Keratinocyte (primary cell): ENCODE results near the gene DBR1. TPM values are rescaled to one million over a fixed set of nuclear protein-coding genes. Genes with fewer than 3 reads are reported as not detected.

ENCODE experiments used
- DNase-seq: peaks from one replicate; pipeline ENCODE4 v3.0.0-alpha.2; 2011; ENCODE audit warnings: low read depth, missing footprints, low spot score
- FAIRE-seq: peaks from 2 replicates; lab custom pipeline; 2011; peaks lifted over from hg19 to GRCh38; lab: Jason Lieb, UNC
- H2AFZ ChIP-seq: 2 replicates; pipeline ENCODE4 v1.6.0; 2012; ENCODE audit warnings: low read length, control low read depth, inconsistent platforms; ENCODE audit not compliant: control insufficient read depth
- H3K27ac ChIP-seq: 2 replicates; pipeline ENCODE4 v1.5.1; 2011; ENCODE audit warnings: low read length; ENCODE audit not compliant: control insufficient read depth, insufficient read depth
- H3K27me3 ChIP-seq: 3 replicates; pipeline ENCODE4 v1.6.0; 2011; ENCODE audit warnings: low read length; ENCODE audit not compliant: control insufficient read depth, insufficient read depth; ENCODE audit errors: extremely low read depth
- H3K36me3 ChIP-seq, 2 experiments: 2 replicates in 1 of 2; 3 replicates in 1 of 2; pipeline ENCODE4 v1.5.1; 2011; ENCODE audit warnings: low read length in 2 of 2, mild to moderate bottlenecking in 1 of 2; ENCODE audit not compliant: control insufficient read depth in 2 of 2, insufficient read depth in 2 of 2; ENCODE audit errors: extremely low read depth in 1 of 2
- H3K4me1 ChIP-seq: 3 replicates; pipeline ENCODE4 v1.5.1; 2011; ENCODE audit warnings: low read length; ENCODE audit not compliant: control insufficient read depth, insufficient read depth; ENCODE audit errors: extremely low read depth
- H3K4me2 ChIP-seq: 3 replicates; pipeline ENCODE4 v1.6.0; 2011; ENCODE audit warnings: low read depth, low read length; ENCODE audit not compliant: control insufficient read depth, insufficient read depth; ENCODE audit errors: extremely low read depth
- H3K4me3 ChIP-seq, 3 experiments: fragments of 200-600 bp in 1 of 3; sonication (generic) in 1 of 3; 2 replicates in 2 of 3; 3 replicates in 1 of 3; pipeline ENCODE4 v1.5.1; 2011 to 2016; ENCODE audit warnings: low read length in 3 of 3, mild to moderate bottlenecking in 3 of 3, control low read depth in 2 of 3, inconsistent platforms in 1 of 3, low read depth in 1 of 3, mixed read lengths in 1 of 3, mixed run types in 1 of 3, moderate library complexity in 1 of 3; ENCODE audit not compliant: control insufficient read depth in 2 of 3, insufficient read depth in 2 of 3; ENCODE audit errors: extremely low read depth in 1 of 3
- H3K79me2 ChIP-seq: 2 replicates; pipeline ENCODE4 v1.6.0; 2012; ENCODE audit warnings: low read length; ENCODE audit not compliant: control insufficient read depth, insufficient read depth
- H3K9ac ChIP-seq: 3 replicates; pipeline ENCODE4 v1.6.0; 2011; ENCODE audit warnings: low read length; ENCODE audit not compliant: control insufficient read depth, insufficient read depth; ENCODE audit errors: extremely low read depth
- H3K9me1 ChIP-seq: 3 replicates; pipeline ENCODE4 v1.6.0; 2011; ENCODE audit warnings: low read length; ENCODE audit not compliant: control insufficient read depth, insufficient read depth; ENCODE audit errors: extremely low read depth
- H3K9me3 ChIP-seq: 2 replicates; pipeline ENCODE4 v1.5.1; 2012; ENCODE audit warnings: low read depth, low read length; ENCODE audit not compliant: control insufficient read depth
- H4K20me1 ChIP-seq: 3 replicates; pipeline ENCODE4 v1.6.0; 2011; ENCODE audit warnings: low read length; ENCODE audit not compliant: control insufficient read depth, insufficient read depth; ENCODE audit errors: extremely low read depth
- EZH2 ChIP-seq: IDR thresholded peaks from one replicate; pipeline ENCODE4 v1.6.1; 2012; ENCODE audit warnings: inconsistent platforms, mild to moderate bottlenecking, low read length, moderate library complexity
- dilution Hi-C: fragments of 300-500 bp; cut with MboI; formaldehyde crosslinking; loops from one replicate; pipeline ENCODE4 v1.7.0; 2020; ENCODE audit warnings: low sequenced_read_pairs; ENCODE audit not compliant: extremely low pct_ligation_motif_present
- polyA plus RNA-seq, 5 experiments: library from polyadenylated mRNA; depleted of rRNA in 3 of 5; stranded (reverse) in 3 of 5; stranded (forward) in 1 of 5; unstranded in 1 of 5; fragments of >200 nt; gene quantifications; 1 replicate in 1 of 5; 2 replicates in 3 of 5; 3 replicates in 1 of 5; pipeline versions ENCODE4 v1.2.1 to v1.2.3, GENCODE V29; 2011 to 2012; ENCODE audit warnings: missing spikeins in 2 of 5, low read depth in 1 of 5, low replicate concordance in 1 of 5
- TF ChIP-seq, protein P1 (sequence below), 3 experiments: IDR thresholded peaks in 1 of 3; conservative IDR thresholded peaks in 1 of 3; optimal IDR thresholded peaks in 1 of 3; 2 replicates in 2 of 3; 3 replicates in 1 of 3; pipeline versions ENCODE3 to v1.5.1; 2011; ENCODE audit warnings: low read length in 3 of 3, mild to moderate bottlenecking in 3 of 3, moderate library complexity in 2 of 3, control low read depth in 1 of 3, inconsistent platforms in 1 of 3; ENCODE audit not compliant: insufficient read depth in 2 of 3; ENCODE audit errors: extremely low read depth in 1 of 3

The DBR1 gene
- polyA plus RNA-seq, 1 donor (not counting 4 experiments of a cell fraction or from before 2014, with no cell fraction given) = 16.2 TPM

DNA sequence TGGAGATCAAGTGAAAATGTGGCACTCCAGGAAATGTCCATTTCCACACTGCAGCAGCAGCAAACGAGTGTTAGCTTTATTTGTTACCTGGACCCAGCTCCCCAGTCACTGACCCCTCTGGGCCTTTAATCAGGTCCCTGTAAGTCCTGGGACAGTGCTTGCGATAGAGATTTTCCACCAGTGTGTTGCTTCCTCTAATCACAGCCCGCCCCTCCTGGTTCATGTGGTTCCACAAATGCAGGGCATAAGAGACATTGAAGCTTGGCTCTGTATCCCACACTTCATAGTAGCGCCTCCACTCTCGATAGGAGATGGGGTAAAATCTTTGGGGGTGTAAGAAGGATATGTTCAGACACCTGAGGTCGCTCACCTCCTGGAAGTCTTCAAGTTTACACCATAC is 50.5 kb downstream of the DBR1 start:
- Histone ChIP-seq H4K20me1 (no peaks in the 10 kb centered on the region), H3K4me1 (no peaks in the 10 kb centered on the region), H3K79me2 (no peaks in the 10 kb centered on the region), H3K27ac (no peak overlapping the region), H3K9me3 (no peaks in the 10 kb centered on the region), H2AFZ (no peak overlapping the region), H3K36me3 (no peaks in the 10 kb centered on the region), H3K9me1 (no peaks in the 10 kb centered on the region), H3K4me3 (no peak overlapping the region), H3K4me2 (no peak overlapping the region), H3K9ac (no peak overlapping the region), H3K27me3 (no peaks in the 10 kb centered on the region)
- TF ChIP-seq, protein P1, sequence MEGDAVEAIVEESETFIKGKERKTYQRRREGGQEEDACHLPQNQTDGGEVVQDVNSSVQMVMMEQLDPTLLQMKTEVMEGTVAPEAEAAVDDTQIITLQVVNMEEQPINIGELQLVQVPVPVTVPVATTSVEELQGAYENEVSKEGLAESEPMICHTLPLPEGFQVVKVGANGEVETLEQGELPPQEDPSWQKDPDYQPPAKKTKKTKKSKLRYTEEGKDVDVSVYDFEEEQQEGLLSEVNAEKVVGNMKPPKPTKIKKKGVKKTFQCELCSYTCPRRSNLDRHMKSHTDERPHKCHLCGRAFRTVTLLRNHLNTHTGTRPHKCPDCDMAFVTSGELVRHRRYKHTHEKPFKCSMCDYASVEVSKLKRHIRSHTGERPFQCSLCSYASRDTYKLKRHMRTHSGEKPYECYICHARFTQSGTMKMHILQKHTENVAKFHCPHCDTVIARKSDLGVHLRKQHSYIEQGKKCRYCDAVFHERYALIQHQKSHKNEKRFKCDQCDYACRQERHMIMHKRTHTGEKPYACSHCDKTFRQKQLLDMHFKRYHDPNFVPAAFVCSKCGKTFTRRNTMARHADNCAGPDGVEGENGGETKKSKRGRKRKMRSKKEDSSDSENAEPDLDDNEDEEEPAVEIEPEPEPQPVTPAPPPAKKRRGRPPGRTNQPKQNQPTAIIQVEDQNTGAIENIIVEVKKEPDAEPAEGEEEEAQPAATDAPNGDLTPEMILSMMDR (optimal IDR thresholded peaks at IDR 0.05 in 1 of 3, IDR thresholded peaks at IDR 0.05 in 1 of 3, conservative IDR thresholded peaks at IDR 0.05 in 1 of 3; ENCODE audit: extremely low read depth in 1 of 3, insufficient read depth in 2 of 3, low read length in 3 of 3) = no peak
- no peak for TF ChIP-seq EZH2
- dilution Hi-C loops = no loop called here
- FAIRE-seq = no peak
- no peak for DNase-seq

DNA sequence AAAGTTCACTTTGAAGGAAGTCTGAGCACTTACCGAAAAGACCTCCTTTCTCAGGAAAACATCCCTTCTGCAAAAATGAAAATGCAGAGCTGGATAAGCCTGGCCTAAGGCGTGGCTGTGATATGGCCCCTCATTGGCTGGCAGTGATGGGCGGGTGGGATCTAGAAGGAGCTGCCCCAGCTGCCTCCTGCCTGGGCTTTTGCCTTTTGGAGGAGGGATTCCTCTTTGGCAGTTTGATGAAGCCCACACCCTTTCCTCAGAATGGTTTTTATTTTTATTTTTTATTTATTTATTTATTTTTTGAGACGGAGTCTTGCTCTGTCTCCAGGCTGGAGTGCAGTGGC is 55.3 kb downstream of the DBR1 start:
- no peaks in the 10 kb centered on the region for H3K36me3 ChIP-seq
- peaks cover 3% of the 10 kb centered on the region for H3K79me2 ChIP-seq
- H3K9ac ChIP-seq = no peak overlapping the region
- no peak overlapping the region for H3K27ac ChIP-seq
- no peaks in the 10 kb centered on the region for H3K9me1 ChIP-seq
- FAIRE-seq = no peak
- DNase-seq = no peak
- H3K4me2 ChIP-seq = no peak overlapping the region
- peaks cover 4% of the 10 kb centered on the region for H3K4me1 ChIP-seq
- H3K4me3 ChIP-seq = no peak overlapping the region
- no peaks in the 10 kb centered on the region for H4K20me1 ChIP-seq
- H2AFZ ChIP-seq = no peak overlapping the region
- TF ChIP-seq EZH2 = no peak
- TF ChIP-seq, protein P1 (optimal IDR thresholded peaks at IDR 0.05 in 1 of 3, IDR thresholded peaks at IDR 0.05 in 1 of 3, conservative IDR thresholded peaks at IDR 0.05 in 1 of 3; ENCODE audit: extremely low read depth in 1 of 3, insufficient read depth in 2 of 3, low read length in 3 of 3) = no peak
- H3K9me3 ChIP-seq = no peaks in the 10 kb centered on the region
- dilution Hi-C loops = no loop called here
- no peaks in the 10 kb centered on the region for H3K27me3 ChIP-seq
